H9 (cell line): Measurements from ENCODE around the gene GRIK1. TPM values are rescaled to one million over a fixed set of nuclear protein-coding genes. Genes with fewer than 3 reads are reported as not detected.

Experiments used
- DNase-seq: peaks from one replicate; pipeline ENCODE4 v3.0.0-alpha.2; 2017
- H2AFZ ChIP-seq: one replicate; pipeline ENCODE4 v1.6.1; 2013; ENCODE audit warnings: mild to moderate bottlenecking, low read length, control low read depth, moderate library complexity
- H2AK5ac ChIP-seq: 2 replicates; pipeline ENCODE4 v1.6.1; 2013; ENCODE audit warnings: low read length, control low read depth, mixed read lengths; ENCODE audit not compliant: insufficient read length
- H2BK120ac ChIP-seq: one replicate; pipeline ENCODE4 v1.6.1; 2013; ENCODE audit warnings: low read depth, mild to moderate bottlenecking, low read length, control low read depth, inconsistent platforms; ENCODE audit not compliant: poor library complexity, severe bottlenecking
- H2BK12ac ChIP-seq: 2 replicates; pipeline ENCODE4 v1.6.1; 2013; ENCODE audit warnings: low read length, control low read depth, mixed read lengths, low read depth; ENCODE audit not compliant: insufficient read length
- H2BK15ac ChIP-seq: 2 replicates; pipeline ENCODE4 v1.6.1; 2013; ENCODE audit warnings: low read depth, low read length, control low read depth
- H2BK20ac ChIP-seq: one replicate; pipeline ENCODE4 v1.6.1; 2013; ENCODE audit warnings: low read depth, mild to moderate bottlenecking, low read length, control low read depth, inconsistent platforms; ENCODE audit not compliant: poor library complexity, severe bottlenecking
- H2BK5ac ChIP-seq: 2 replicates; pipeline ENCODE4 v1.6.1; 2013; ENCODE audit warnings: low read length, control low read depth, mixed read lengths; ENCODE audit not compliant: insufficient read length
- H3K14ac ChIP-seq: 2 replicates; pipeline ENCODE4 v1.6.1; 2013; ENCODE audit warnings: low read length, control low read depth; ENCODE audit not compliant: insufficient read depth
- H3K18ac ChIP-seq: 2 replicates; pipeline ENCODE4 v1.6.1; 2013; ENCODE audit warnings: low read depth, mild to moderate bottlenecking, mixed read lengths, low read length, control low read depth; ENCODE audit not compliant: insufficient read length
- H3K23ac ChIP-seq: 2 replicates; pipeline ENCODE4 v1.6.1; 2013; ENCODE audit warnings: low read length, control low read depth, mixed read lengths, low read depth; ENCODE audit not compliant: insufficient read length
- H3K23me2 ChIP-seq: 2 replicates; pipeline ENCODE4 v1.6.1; 2013; ENCODE audit warnings: low read depth, mild to moderate bottlenecking, mixed read lengths, low read length, control low read depth; ENCODE audit not compliant: insufficient read length, poor library complexity, severe bottlenecking
- H3K27ac ChIP-seq: 2 replicates; pipeline ENCODE4 v1.5.1; 2013; ENCODE audit warnings: low read length, control low read depth, mixed read lengths, low read depth; ENCODE audit not compliant: insufficient read length
- H3K27me3 ChIP-seq: 2 replicates; pipeline ENCODE4 v1.6.1; 2013; ENCODE audit warnings: low read length, control low read depth, inconsistent platforms; ENCODE audit not compliant: insufficient read depth
- H3K4ac ChIP-seq: 2 replicates; pipeline ENCODE4 v1.6.1; 2013; ENCODE audit warnings: low read depth, mild to moderate bottlenecking, control low read depth, inconsistent platforms, low read length, moderate library complexity
- H3K4me1 ChIP-seq: 2 replicates; pipeline ENCODE4 v1.6.1; 2013; ENCODE audit warnings: low read length, control low read depth, inconsistent platforms; ENCODE audit not compliant: insufficient read depth
- H3K4me2 ChIP-seq: 2 replicates; pipeline ENCODE4 v1.6.1; 2013; ENCODE audit warnings: low read length, control low read depth, mixed read lengths; ENCODE audit not compliant: insufficient read length, insufficient read depth
- H3K56ac ChIP-seq: 2 replicates; pipeline ENCODE4 v1.6.1; 2013; ENCODE audit warnings: low read depth, mild to moderate bottlenecking, mixed read lengths, low read length, control low read depth; ENCODE audit not compliant: insufficient read length
- H3K79me1 ChIP-seq: 2 replicates; pipeline ENCODE4 v1.6.1; 2013; ENCODE audit warnings: low read depth, mild to moderate bottlenecking, moderate library complexity, low read length, control low read depth, inconsistent platforms; ENCODE audit not compliant: insufficient read depth, poor library complexity, severe bottlenecking
- H3K79me2 ChIP-seq: 2 replicates; pipeline ENCODE4 v1.6.1; 2013; ENCODE audit warnings: low read length, control low read depth, inconsistent platforms; ENCODE audit not compliant: insufficient read depth
- H3K9ac ChIP-seq: 2 replicates; pipeline ENCODE4 v1.6.1; 2013; ENCODE audit warnings: low read length, control low read depth, mixed read lengths; ENCODE audit not compliant: insufficient read length; ENCODE audit errors: extremely low read depth
- H3K9me3 ChIP-seq: one replicate; pipeline ENCODE4 v1.6.1; 2013; ENCODE audit warnings: low read depth, low read length, inconsistent platforms; ENCODE audit not compliant: control insufficient read depth
- H3T11ph ChIP-seq: one replicate; pipeline ENCODE4 v1.6.1; 2013; ENCODE audit warnings: mild to moderate bottlenecking, low read length, control low read depth, inconsistent platforms
- H4K20me1 ChIP-seq: one replicate; pipeline ENCODE4 v1.6.1; 2013; ENCODE audit not compliant: control insufficient read depth, insufficient read length, insufficient read depth
- H4K5ac ChIP-seq: 2 replicates; pipeline ENCODE4 v1.6.1; 2013; ENCODE audit warnings: low read depth, mild to moderate bottlenecking, mixed read lengths, low read length, control low read depth; ENCODE audit not compliant: insufficient read length
- H4K8ac ChIP-seq: replicated peaks from 2 replicates; pipeline ENCODE4 v1.6.1; 2013; ENCODE audit warnings: low read length, control low read depth, mixed read lengths, low read depth; ENCODE audit not compliant: insufficient read length
- H4K91ac ChIP-seq: 2 replicates; pipeline ENCODE4 v1.6.1; 2013; ENCODE audit warnings: low read depth, mild to moderate bottlenecking, moderate library complexity, mixed read lengths, low read length, control low read depth; ENCODE audit not compliant: insufficient read length
- H3K27ac Mint-ChIP-seq, 3 experiments: 2 replicates in 2 of 3; 3 replicates in 1 of 3; pipeline ENCODE4 v1.8.0; 2020 to 2021; ENCODE audit warnings: mixed read lengths in 3 of 3, mild to moderate bottlenecking in 1 of 3, moderate library complexity in 1 of 3
- H3K27me3 Mint-ChIP-seq: 2 replicates; pipeline ENCODE4 v1.8.0; 2021; ENCODE audit warnings: low read depth, mild to moderate bottlenecking, moderate library complexity, mixed read lengths
- H3K36me3 Mint-ChIP-seq, 3 experiments: 2 replicates in 2 of 3; 3 replicates in 1 of 3; pipeline ENCODE4 v1.8.0; 2020 to 2021; ENCODE audit warnings: low read depth in 3 of 3, mixed read lengths in 3 of 3; ENCODE audit not compliant: insufficient read depth in 1 of 3
- H3K4me1 Mint-ChIP-seq, 2 experiments: 2 replicates each; pipeline ENCODE4 v1.8.0; 2020; ENCODE audit warnings: mixed read lengths in 2 of 2
- H3K4me3 Mint-ChIP-seq, 2 experiments: 2 replicates in 1 of 2; 3 replicates in 1 of 2; pipeline ENCODE4 v1.8.0; 2020 to 2021; ENCODE audit warnings: mild to moderate bottlenecking in 2 of 2, mixed read lengths in 2 of 2, moderate library complexity in 1 of 2
- H3K9me3 Mint-ChIP-seq, 2 experiments: 2 replicates in 1 of 2; 3 replicates in 1 of 2; pipeline ENCODE4 v1.8.0; 2020; ENCODE audit warnings: mild to moderate bottlenecking in 2 of 2, mixed read lengths in 2 of 2, moderate library complexity in 1 of 2
- total RNA-seq: library from RNA; stranded (reverse); gene quantifications from 2 replicates; pipeline ENCODE4 v1.2.1, GENCODE V29; 2021
- TF ChIP-seq, protein P1 (sequence below): fragments of 200-600 bp; sonication (generic); conservative IDR thresholded peaks from 3 replicates; pipeline ENCODE4 v1.8.0; 2021; ENCODE audit warnings: antibody characterized with exemption, mild to moderate bottlenecking

GRIK1 gene
- total RNA-seq, 1 experiment from 2014 or later = not detected

DNA sequence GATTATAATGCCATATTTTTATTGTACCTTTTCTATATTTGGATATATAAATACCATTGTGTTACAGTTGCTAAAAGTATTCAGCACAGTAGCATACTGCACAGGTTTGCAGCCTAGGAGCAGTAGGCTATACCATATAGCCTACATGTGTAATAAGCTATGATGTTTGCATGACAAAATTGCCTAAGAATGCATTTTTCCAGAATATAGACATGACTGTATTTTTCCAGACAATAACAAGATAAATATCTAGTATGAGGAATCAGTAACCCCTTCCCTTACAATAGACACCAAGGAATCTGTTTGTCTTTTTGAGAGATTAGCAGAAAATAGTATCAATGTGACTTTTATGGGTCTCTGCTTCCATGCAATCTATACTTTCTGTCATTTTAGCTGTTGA, 228.6 kb downstream of the GRIK1 start:
- Histone ChIP-seq H2BK15ac (no peak overlapping the region), H2BK5ac (no peak overlapping the region), H2AK5ac (no peak overlapping the region), H3K9ac (no peak overlapping the region), H3K23me2 (no peaks in the 10 kb centered on the region), H3K14ac (no peak overlapping the region), H3K4ac (no peak overlapping the region), H3K79me1 (no peaks in the 10 kb centered on the region), H4K5ac (no peak overlapping the region), H3K18ac (no peak overlapping the region), H4K91ac (no peak overlapping the region), H4K20me1 (no peaks in the 10 kb centered on the region), H3K56ac (no peak overlapping the region), H2BK12ac (no peak overlapping the region), H3K4me2 (no peak overlapping the region), H3K79me2 (no peaks in the 10 kb centered on the region), H3K27me3 (no peaks in the 10 kb centered on the region), H3T11ph (no peak overlapping the region), H2BK120ac (no peak overlapping the region), H3K27ac (no peak overlapping the region), H2BK20ac (no peak overlapping the region), H3K4me1 (no peaks in the 10 kb centered on the region), H4K8ac (no peak overlapping the region), H3K9me3 (no peaks in the 10 kb centered on the region), H2AFZ (no peak overlapping the region), H3K23ac (no peak overlapping the region)
- H3K9me3 Mint-ChIP-seq = peaks cover 2 to 4% of the 10 kb centered on the region in 2 experiments
- no peak overlapping the region for H3K27ac Mint-ChIP-seq
- no peaks in the 10 kb centered on the region for H3K27me3 Mint-ChIP-seq
- H3K4me3 Mint-ChIP-seq = no peak overlapping the region
- TF ChIP-seq, protein P1, sequence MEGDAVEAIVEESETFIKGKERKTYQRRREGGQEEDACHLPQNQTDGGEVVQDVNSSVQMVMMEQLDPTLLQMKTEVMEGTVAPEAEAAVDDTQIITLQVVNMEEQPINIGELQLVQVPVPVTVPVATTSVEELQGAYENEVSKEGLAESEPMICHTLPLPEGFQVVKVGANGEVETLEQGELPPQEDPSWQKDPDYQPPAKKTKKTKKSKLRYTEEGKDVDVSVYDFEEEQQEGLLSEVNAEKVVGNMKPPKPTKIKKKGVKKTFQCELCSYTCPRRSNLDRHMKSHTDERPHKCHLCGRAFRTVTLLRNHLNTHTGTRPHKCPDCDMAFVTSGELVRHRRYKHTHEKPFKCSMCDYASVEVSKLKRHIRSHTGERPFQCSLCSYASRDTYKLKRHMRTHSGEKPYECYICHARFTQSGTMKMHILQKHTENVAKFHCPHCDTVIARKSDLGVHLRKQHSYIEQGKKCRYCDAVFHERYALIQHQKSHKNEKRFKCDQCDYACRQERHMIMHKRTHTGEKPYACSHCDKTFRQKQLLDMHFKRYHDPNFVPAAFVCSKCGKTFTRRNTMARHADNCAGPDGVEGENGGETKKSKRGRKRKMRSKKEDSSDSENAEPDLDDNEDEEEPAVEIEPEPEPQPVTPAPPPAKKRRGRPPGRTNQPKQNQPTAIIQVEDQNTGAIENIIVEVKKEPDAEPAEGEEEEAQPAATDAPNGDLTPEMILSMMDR = no peak
- no peaks in the 10 kb centered on the region for H3K4me1 Mint-ChIP-seq
- H3K36me3 Mint-ChIP-seq = peaks cover 2 to 3% (median 3%) of the 10 kb centered on the region in 3 experiments
- no peak for DNase-seq
